ENCODE measurements around the gene MLIP.

DNA sequence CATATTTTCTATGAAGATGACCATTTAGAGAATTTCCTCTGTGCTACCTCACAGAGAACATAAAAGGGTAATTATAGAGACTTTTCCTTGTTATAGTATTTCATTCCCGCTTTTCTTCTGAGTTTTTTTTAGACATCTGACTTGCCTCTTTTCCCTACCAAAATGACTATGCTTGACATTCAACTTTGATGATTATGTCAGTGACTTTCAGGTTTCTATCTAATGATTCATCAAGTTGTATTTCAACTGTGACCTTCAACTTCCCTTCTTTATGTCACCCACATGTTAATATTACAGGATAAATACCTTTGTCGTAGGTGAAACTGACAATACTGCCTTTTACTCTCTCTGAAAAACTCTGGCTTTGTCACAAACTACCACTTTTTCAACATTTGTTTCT is 95.3 kb downstream of the MLIP start:
- TF ChIP-seq SUZ12 (IDR thresholded peaks at IDR 0.05; ENCODE audit: extremely low read depth, insufficient read depth, insufficient read length), result no peak
- TF ChIP-seq YY1 (IDR thresholded peaks at IDR 0.05; ENCODE audit: insufficient read depth, insufficient read length), result no peak
- no peak for TF ChIP-seq ZNF274 (IDR thresholded peaks at IDR 0.05; ENCODE audit: low read depth, low read length)
